Measurements from ENCODE around the gene TIMM8A. TPM values are rescaled to one million over a fixed set of nuclear protein-coding genes. Genes with fewer than 3 reads are reported as not detected.

The TIMM8A gene, protein sequence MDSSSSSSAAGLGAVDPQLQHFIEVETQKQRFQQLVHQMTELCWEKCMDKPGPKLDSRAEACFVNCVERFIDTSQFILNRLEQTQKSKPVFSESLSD
- 0.94 and 3.7 TPM in 2 replicates for total RNA-seq (2014; rRNA removed; shearing (Covaris generic))

DNA sequence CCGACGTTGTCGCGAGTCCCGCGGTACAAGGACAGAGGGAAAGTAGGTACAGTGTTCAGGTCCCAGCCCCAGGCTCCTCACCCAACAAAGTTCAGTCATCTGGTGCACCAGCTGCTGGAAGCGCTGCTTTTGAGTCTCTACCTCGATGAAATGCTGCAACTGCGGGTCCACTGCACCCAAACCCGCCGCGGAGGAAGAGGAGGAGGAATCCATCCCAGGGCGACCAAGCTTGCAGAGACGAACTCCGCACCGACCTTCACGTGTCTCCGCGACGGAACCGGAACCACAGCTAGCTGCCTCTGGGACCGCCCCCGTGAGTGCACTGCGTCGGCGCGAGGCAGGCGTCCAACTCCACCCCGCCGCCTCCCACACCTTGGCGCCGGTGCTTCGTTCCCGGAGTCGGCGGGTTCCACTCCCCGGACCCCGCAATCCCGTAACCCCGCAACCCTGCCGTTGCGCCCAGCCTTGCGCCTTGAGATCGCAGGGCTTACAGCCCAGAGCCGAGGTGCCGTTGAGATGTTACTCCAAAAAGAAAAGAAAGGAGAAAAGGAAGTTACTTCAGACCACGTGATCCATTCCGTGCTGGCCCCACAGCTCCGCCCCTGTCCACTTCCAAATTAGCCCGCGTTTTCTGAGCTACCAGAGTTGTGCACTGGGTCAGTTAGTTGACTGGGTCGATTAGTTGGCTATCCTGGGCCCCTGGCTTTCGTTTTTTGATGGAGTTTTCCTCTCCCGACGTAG, at the start of gene TIMM8A:
TSS of gene TIMM8A (minus strand) at position 291 of the 741 bp plus-strand sequence. CDS start at position 213, 78 bp downstream.
- H3K4me3 ChIP-seq = peak within 1 kb of the TSS; percentile 89
- H3K36me3 ChIP-seq = no peaks in the 10 kb centered on the region
- peaks cover 5% of the 10 kb centered on the region for H3K4me1 ChIP-seq (replicated peaks)
- H3K9me3 ChIP-seq (replicated peaks) = no peaks in the 10 kb centered on the region
- peak; percentile 67 to 74 for DNase-seq (ENCODE audit: low read depth in 1 of 2, low spot score in 2 of 2)
- peak within 1 kb of the TSS; percentile 89 for H3K27ac ChIP-seq
- H3K27me3 ChIP-seq (replicated peaks) = no peaks in the 10 kb centered on the region

DNA sequence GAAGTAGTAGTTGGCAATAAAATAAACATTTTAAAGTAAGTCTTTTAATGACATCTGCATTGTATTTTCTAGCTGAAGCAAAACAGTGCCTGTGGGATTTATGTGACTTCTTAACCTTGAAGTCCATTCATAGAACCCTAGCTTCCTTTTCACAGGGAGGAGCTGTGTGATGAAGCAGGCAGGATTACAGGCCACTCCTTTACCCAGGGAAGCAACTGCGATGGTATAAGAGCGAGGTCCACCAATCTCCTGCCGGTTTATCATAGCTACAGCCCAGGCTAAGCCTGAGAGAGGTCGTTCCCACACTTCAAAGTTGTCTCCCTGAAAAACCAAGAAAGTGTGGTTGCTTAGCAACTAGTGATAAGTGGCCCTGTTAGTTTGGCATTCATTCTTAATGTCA, 49.2 kb upstream of the TIMM8A start:
- no peaks in the 10 kb centered on the region for H3K9me3 ChIP-seq (replicated peaks)
- no peak overlapping the region for H3K4me3 ChIP-seq
- H3K4me1 ChIP-seq (replicated peaks) = no peaks in the 10 kb centered on the region
- DNase-seq (ENCODE audit: low read depth in 1 of 2, low spot score in 2 of 2) = no peak
- no peak overlapping the region for H3K27ac ChIP-seq
- H3K36me3 ChIP-seq = peaks cover 26% of the 10 kb centered on the region
- H3K27me3 ChIP-seq (replicated peaks) = no peaks in the 10 kb centered on the region

- peaks cover 36% of the 10 kb centered on the region for H3K36me3 ChIP-seq
- H3K27me3 ChIP-seq (replicated peaks) = no peaks in the 10 kb centered on the region
- no peak overlapping the region for H3K4me3 ChIP-seq
- no peaks in the 10 kb centered on the region for H3K9me3 ChIP-seq (replicated peaks)
- peaks cover 8% of the 10 kb centered on the region for H3K4me1 ChIP-seq (replicated peaks)
- DNase-seq (ENCODE audit: low read depth in 1 of 2, low spot score in 2 of 2) = no peak
- no peak overlapping the region for H3K27ac ChIP-seq
Observed at GRCh38 chrX:101395789-101396188, 47.2 kb upstream of the TIMM8A start.

GRCh38 chrX:101394372-101394771, 45.8 kb upstream of the TIMM8A start:
- Histone ChIP-seq H3K4me1 (replicated peaks) (peaks cover 8% of the 10 kb centered on the region), H3K27ac (no peak overlapping the region), H3K36me3 (peaks cover 36% of the 10 kb centered on the region), H3K27me3 (replicated peaks) (no peaks in the 10 kb centered on the region), H3K4me3 (no peak overlapping the region), H3K9me3 (replicated peaks) (no peaks in the 10 kb centered on the region)
- DNase-seq (ENCODE audit: low read depth in 1 of 2, low spot score in 2 of 2) = no peak

DNA sequence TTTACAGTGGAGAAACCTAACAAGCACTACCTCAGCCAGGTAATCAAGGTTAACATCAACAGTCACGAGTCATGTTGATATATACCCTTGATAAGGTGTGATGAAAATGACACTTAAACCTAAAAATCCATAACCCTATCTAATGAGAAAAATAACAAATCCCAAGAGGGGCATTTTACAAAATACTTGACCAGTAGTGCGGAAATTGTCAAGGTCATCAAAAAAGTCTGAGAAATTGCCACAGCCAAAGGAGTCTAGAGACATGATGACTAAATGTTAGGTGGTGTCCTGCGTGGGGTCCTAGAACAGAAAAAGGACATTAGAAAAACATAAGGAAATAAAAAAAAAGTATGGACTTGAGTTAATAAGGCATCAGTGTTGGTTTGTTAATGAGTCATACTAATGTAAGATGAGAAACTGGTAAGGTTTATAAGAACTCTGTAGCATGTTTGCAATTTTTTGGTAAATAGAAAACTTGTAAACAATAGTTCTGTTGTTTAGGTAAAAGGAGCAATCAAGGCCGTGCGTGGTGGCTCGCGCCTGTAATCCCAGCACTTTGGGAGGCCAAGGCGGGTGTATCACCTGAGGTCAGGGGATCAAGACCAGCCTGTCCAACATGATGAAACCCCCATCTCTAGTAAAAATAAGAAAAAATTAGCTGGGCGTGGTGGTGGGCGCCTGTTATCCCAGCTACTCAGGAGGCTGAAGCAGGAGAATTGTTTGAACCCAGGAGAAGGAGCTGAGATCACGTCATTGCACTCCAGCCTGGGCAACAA, 45.2 kb upstream of the TIMM8A start:
- peaks cover 8% of the 10 kb centered on the region for H3K4me1 ChIP-seq (replicated peaks)
- H3K36me3 ChIP-seq = peaks cover 36% of the 10 kb centered on the region
- H3K4me3 ChIP-seq = no peak overlapping the region
- no peak for DNase-seq (ENCODE audit: low read depth in 1 of 2, low spot score in 2 of 2)
- H3K27me3 ChIP-seq (replicated peaks) = no peaks in the 10 kb centered on the region
- no peaks in the 10 kb centered on the region for H3K9me3 ChIP-seq (replicated peaks)
- H3K27ac ChIP-seq = no peak overlapping the region

GRCh38 chrX:101391831-101392230, 43.3 kb upstream of the TIMM8A start:
- Histone ChIP-seq H3K36me3 (peaks cover 36% of the 10 kb centered on the region), H3K4me3 (peak overlapping the region; percentile 48), H3K27me3 (replicated peaks) (no peaks in the 10 kb centered on the region), H3K4me1 (replicated peaks) (peaks cover 8% of the 10 kb centered on the region), H3K27ac (peak overlapping the region; percentile 40; the same call in 1 of the 2 replicates), H3K9me3 (replicated peaks) (no peaks in the 10 kb centered on the region)
- DNase-seq (ENCODE audit: low read depth in 1 of 2, low spot score in 2 of 2) = no peak

GRCh38 chrX:101390664-101391525, 42.4 kb upstream of the TIMM8A start, which contains the start of gene RPL36A:
Gene RPL36A, plus strand, starts transcription at chrX:101391011. Its CDS starts 33 bp downstream, at chrX:101391044.
- Histone ChIP-seq H3K36me3 (peaks cover 33% of the 10 kb centered on the region), H3K27ac (peak within 1 kb of the TSS; percentile 40), H3K4me1 (replicated peaks) (peaks cover 8% of the 10 kb centered on the region), H3K27me3 (replicated peaks) (no peaks in the 10 kb centered on the region), H3K4me3 (peak within 1 kb of the TSS; percentile 48), H3K9me3 (replicated peaks) (no peaks in the 10 kb centered on the region)
- DNase-seq (ENCODE audit: low read depth in 1 of 2, low spot score in 2 of 2) = peak; percentile 79 to 87

GRCh38 chrX:101388604-101389003, 40.1 kb upstream of the TIMM8A start:
- no peak overlapping the region for H3K4me3 ChIP-seq

DNA sequence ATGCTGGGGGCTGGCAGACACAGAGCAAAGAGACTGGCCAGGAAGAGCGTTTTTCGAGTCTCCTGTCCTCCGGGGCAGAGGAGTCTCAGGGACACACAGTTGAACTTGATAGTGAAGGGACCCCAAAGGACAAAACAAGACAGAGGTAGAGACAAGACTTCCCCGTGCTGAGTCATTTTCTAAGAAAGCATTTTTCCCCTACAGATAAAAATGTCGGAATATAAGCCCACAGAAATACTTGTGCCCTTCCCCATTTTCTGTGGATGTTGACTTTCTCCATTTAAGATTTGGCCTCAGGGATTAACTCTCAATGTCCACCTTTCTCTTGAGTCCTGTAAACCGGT, 38.0 kb upstream of the TIMM8A start:
- Histone ChIP-seq H3K9me3 (replicated peaks) (no peaks in the 10 kb centered on the region), H3K27ac (no peak overlapping the region), H3K36me3 (peaks cover under 1% of the 10 kb centered on the region; the same call in 1 of the 2 replicates), H3K4me1 (replicated peaks) (no peaks in the 10 kb centered on the region), H3K4me3 (no peak overlapping the region), H3K27me3 (replicated peaks) (no peaks in the 10 kb centered on the region)
- no peak for DNase-seq (ENCODE audit: low read depth in 1 of 2, low spot score in 2 of 2)

More at GRCh38 chrX:101388604-101389003, 40.1 kb upstream of the TIMM8A start:
- no peak for DNase-seq (ENCODE audit: low read depth in 1 of 2, low spot score in 2 of 2)
- Histone ChIP-seq H3K4me1 (replicated peaks) (peaks cover 8% of the 10 kb centered on the region), H3K27ac (no peak overlapping the region), H3K9me3 (replicated peaks) (no peaks in the 10 kb centered on the region), H3K27me3 (replicated peaks) (no peaks in the 10 kb centered on the region), H3K36me3 (peaks cover 20% of the 10 kb centered on the region)

GRCh38 chrX:101385795-101386541, 37.4 kb upstream of the TIMM8A start, which contains the start of gene BTK:
Gene BTK, minus strand, starts transcription at chrX:101386191. Its CDS starts 10,907 bp downstream, at chrX:101375284.
- H3K27ac ChIP-seq = no peak within 1 kb of the TSS
- H3K9me3 ChIP-seq (replicated peaks) = no peaks in the 10 kb centered on the region
- no peaks in the 10 kb centered on the region for H3K36me3 ChIP-seq
- no peaks in the 10 kb centered on the region for H3K27me3 ChIP-seq (replicated peaks)
- no peak for DNase-seq (ENCODE audit: low read depth in 1 of 2, low spot score in 2 of 2)
- no peak within 1 kb of the TSS for H3K4me3 ChIP-seq
- H3K4me1 ChIP-seq (replicated peaks) = no peaks in the 10 kb centered on the region

- Histone ChIP-seq H3K4me3 (no peak overlapping the region), H3K27me3 (replicated peaks) (no peaks in the 10 kb centered on the region), H3K9me3 (replicated peaks) (no peaks in the 10 kb centered on the region), H3K36me3 (no peaks in the 10 kb centered on the region), H3K4me1 (replicated peaks) (no peaks in the 10 kb centered on the region), H3K27ac (no peak overlapping the region)
- DNase-seq (ENCODE audit: low read depth in 1 of 2, low spot score in 2 of 2) = no peak
Observed at GRCh38 chrX:101385026-101385684, 36.6 kb upstream of the TIMM8A start.

GRCh38 chrX:101383679-101384205, 35.2 kb upstream of the TIMM8A start:
- DNase-seq (ENCODE audit: low read depth in 1 of 2, low spot score in 2 of 2) = no peak
- no peak overlapping the region for H3K4me3 ChIP-seq
- H3K27ac ChIP-seq = no peak overlapping the region
- H3K4me1 ChIP-seq (replicated peaks) = no peaks in the 10 kb centered on the region
- H3K36me3 ChIP-seq = no peaks in the 10 kb centered on the region
- no peaks in the 10 kb centered on the region for H3K27me3 ChIP-seq (replicated peaks)
- no peaks in the 10 kb centered on the region for H3K9me3 ChIP-seq (replicated peaks)
